Parathyroid adenoma (tissue), 2 donors: Measurements from ENCODE around the gene KATNB1.

Source experiments
- H2AFZ ChIP-seq: fragments of 300-600 bp; sonication (generic); one replicate; pipeline ENCODE4 v1.7.0; 2017; ENCODE audit warnings: antibody characterized with exemption, mild to moderate bottlenecking
- H3K27ac ChIP-seq: fragments of 300-600 bp; sonication (generic); one replicate; pipeline ENCODE4 v1.7.0; 2017
- H3K27me3 ChIP-seq: fragments of 300-600 bp; sonication (generic); one replicate; pipeline ENCODE4 v1.7.0; 2017; ENCODE audit warnings: low read length; ENCODE audit not compliant: control insufficient read depth, insufficient read depth
- H3K36me3 ChIP-seq: fragments of 300-600 bp; sonication (generic); one replicate; pipeline ENCODE4 v1.7.0; 2017; ENCODE audit warnings: low read length; ENCODE audit not compliant: control insufficient read depth, insufficient read depth
- H3K4me1 ChIP-seq: fragments of 300-600 bp; sonication (generic); one replicate; pipeline ENCODE4 v1.7.0; 2017; ENCODE audit warnings: control low read depth
- H3K4me2 ChIP-seq: fragments of 300-600 bp; sonication (generic); one replicate; pipeline ENCODE4 v1.7.0; 2017; ENCODE audit warnings: low read length
- H3K4me3 ChIP-seq: fragments of 300-600 bp; sonication (generic); one replicate; pipeline ENCODE4 v1.7.0; 2017; ENCODE audit warnings: low read depth, low read length
- H3K79me2 ChIP-seq: fragments of 300-600 bp; sonication (generic); one replicate; pipeline ENCODE4 v1.7.0; 2017; ENCODE audit warnings: control low read depth
- H3K9ac ChIP-seq: fragments of 300-600 bp; sonication (generic); one replicate; pipeline ENCODE4 v1.7.0; 2017; ENCODE audit warnings: mild to moderate bottlenecking
- H3K9me3 ChIP-seq: fragments of 300-600 bp; sonication (generic); one replicate; pipeline ENCODE4 v1.7.0; 2017; ENCODE audit warnings: low read length; ENCODE audit not compliant: control insufficient read depth
- CTCF ChIP-seq: fragments of 300-600 bp; sonication (generic); IDR thresholded peaks from one replicate; pipeline ENCODE4 v1.7.0; 2017; ENCODE audit warnings: antibody characterized with exemption, mild to moderate bottlenecking
- donor health status: primary hyperparathyroidism.

Gene KATNB1

GRCh38 chr16:57704905-57705852 lies 30.4 kb upstream of the KATNB1 start:
- no peak for TF ChIP-seq CTCF
- no peak overlapping the region for H3K4me3 ChIP-seq
- no peaks in the 10 kb centered on the region for H3K36me3 ChIP-seq
- H3K27me3 ChIP-seq = no peaks in the 10 kb centered on the region
- peaks cover 6% of the 10 kb centered on the region for H3K4me1 ChIP-seq
- H3K79me2 ChIP-seq = no peaks in the 10 kb centered on the region
- H3K9ac ChIP-seq = no peak overlapping the region
- H3K27ac ChIP-seq = no peak overlapping the region
- no peak overlapping the region for H3K4me2 ChIP-seq
- no peak overlapping the region for H2AFZ ChIP-seq
- no peaks in the 10 kb centered on the region for H3K9me3 ChIP-seq

GRCh38 chr16:57706717-57707116 lies 28.9 kb upstream of the KATNB1 start:
- Histone ChIP-seq H3K36me3 (no peaks in the 10 kb centered on the region), H3K79me2 (no peaks in the 10 kb centered on the region), H3K9ac (no peak overlapping the region), H3K4me3 (no peak overlapping the region), H2AFZ (no peak overlapping the region), H3K27me3 (no peaks in the 10 kb centered on the region), H3K27ac (no peak overlapping the region), H3K4me1 (no peaks in the 10 kb centered on the region), H3K9me3 (no peaks in the 10 kb centered on the region), H3K4me2 (no peak overlapping the region)
- TF ChIP-seq CTCF = no peak

GRCh38 chr16:57707331-57707730 lies 28.2 kb upstream of the KATNB1 start:
- Histone ChIP-seq H3K9ac (no peak overlapping the region), H3K4me1 (no peaks in the 10 kb centered on the region), H3K27ac (no peak overlapping the region), H3K9me3 (no peaks in the 10 kb centered on the region), H3K4me3 (no peak overlapping the region), H3K27me3 (no peaks in the 10 kb centered on the region), H2AFZ (no peak overlapping the region), H3K4me2 (no peak overlapping the region), H3K79me2 (no peaks in the 10 kb centered on the region), H3K36me3 (no peaks in the 10 kb centered on the region)
- no peak for TF ChIP-seq CTCF

DNA sequence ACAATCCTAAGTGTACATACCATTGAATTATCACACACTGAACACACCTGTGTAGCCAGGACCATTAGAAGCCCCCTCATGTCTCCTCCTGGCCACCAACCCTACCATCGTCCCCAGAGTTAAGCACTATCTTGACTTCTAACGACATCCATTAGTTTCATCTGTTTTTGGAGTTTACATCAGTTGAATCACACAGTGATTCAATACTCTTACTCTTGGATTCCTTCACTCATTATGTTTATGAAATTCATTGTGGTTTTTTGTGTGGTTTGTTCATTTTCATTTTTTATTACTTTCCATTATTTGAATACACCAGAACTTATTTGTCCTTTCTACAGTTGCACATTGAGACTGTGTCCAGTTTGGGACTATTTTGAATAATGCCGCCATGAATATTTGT lies 27.4 kb upstream of the KATNB1 start:
- H3K4me3 ChIP-seq = no peak overlapping the region
- H3K4me2 ChIP-seq = no peak overlapping the region
- H3K9ac ChIP-seq = no peak overlapping the region
- no peaks in the 10 kb centered on the region for H3K4me1 ChIP-seq
- no peak overlapping the region for H3K27ac ChIP-seq
- TF ChIP-seq CTCF = no peak
- H3K9me3 ChIP-seq = no peaks in the 10 kb centered on the region
- no peaks in the 10 kb centered on the region for H3K36me3 ChIP-seq
- no peaks in the 10 kb centered on the region for H3K79me2 ChIP-seq
- H3K27me3 ChIP-seq = no peaks in the 10 kb centered on the region
- H2AFZ ChIP-seq = no peak overlapping the region

- Histone ChIP-seq H2AFZ (no peak overlapping the region), H3K9me3 (no peaks in the 10 kb centered on the region), H3K9ac (no peak overlapping the region), H3K27me3 (no peaks in the 10 kb centered on the region), H3K4me2 (no peak overlapping the region), H3K4me1 (no peaks in the 10 kb centered on the region), H3K36me3 (no peaks in the 10 kb centered on the region), H3K4me3 (no peak overlapping the region), H3K27ac (no peak overlapping the region), H3K79me2 (no peaks in the 10 kb centered on the region)
- TF ChIP-seq CTCF = no peak
Observed at GRCh38 chr16:57709663-57710062, 25.9 kb upstream of the KATNB1 start.
